HG03280 (cell line): ENCODE results near the gene SF3A1.

Experiments
- ATAC-seq: cut with Tn5 transposase; IDR thresholded peaks from one replicate; pipeline ENCODE4 v1.9.1; 2021; ENCODE audit warnings: mild to moderate bottlenecking, moderate library complexity; ENCODE audit not compliant: unreplicated experiment

Gene SF3A1

GRCh38 chr22:30386960-30387827, 30.5 kb upstream of the SF3A1 start, which contains the start of gene RNF215:
TSS of gene RNF215 (minus strand) at chr22:30387411. CDS start at chr22:30387313, 98 bp downstream.
- ATAC-seq, result peak; percentile 77

- ATAC-seq, result no peak
Observed at GRCh38 chr22:30386608-30386959, 29.9 kb upstream of the SF3A1 start.

GRCh38 chr22:30385942-30386341, 29.2 kb upstream of the SF3A1 start:
- ATAC-seq, result no peak

DNA sequence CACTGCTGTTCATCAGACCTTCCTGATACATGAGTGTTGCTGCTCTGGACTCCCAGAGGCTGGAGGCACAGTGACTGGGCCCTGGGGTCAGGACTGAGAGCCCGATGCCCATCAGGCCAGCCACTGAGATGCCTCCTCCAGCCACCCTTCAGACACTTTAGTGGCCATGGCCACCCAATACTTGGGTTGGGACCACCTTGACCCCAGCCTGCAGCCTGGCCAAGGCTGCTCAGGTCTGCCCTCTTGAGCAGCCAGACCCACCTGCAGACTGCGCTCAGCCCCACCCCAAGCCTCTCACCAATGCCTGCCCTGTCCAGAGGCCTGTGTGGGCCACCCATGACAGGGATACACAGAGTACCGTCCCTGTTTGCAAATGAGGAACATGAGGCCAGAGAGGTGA, 26.4 kb upstream of the SF3A1 start:
- no peak for ATAC-seq

- ATAC-seq, result no peak
Observed at GRCh38 chr22:30382340-30382739, 25.6 kb upstream of the SF3A1 start.

GRCh38 chr22:30381264-30381663, 24.6 kb upstream of the SF3A1 start:
- ATAC-seq, result no peak

GRCh38 chr22:30380011-30380410, 23.3 kb upstream of the SF3A1 start:
- ATAC-seq, result no peak

DNA sequence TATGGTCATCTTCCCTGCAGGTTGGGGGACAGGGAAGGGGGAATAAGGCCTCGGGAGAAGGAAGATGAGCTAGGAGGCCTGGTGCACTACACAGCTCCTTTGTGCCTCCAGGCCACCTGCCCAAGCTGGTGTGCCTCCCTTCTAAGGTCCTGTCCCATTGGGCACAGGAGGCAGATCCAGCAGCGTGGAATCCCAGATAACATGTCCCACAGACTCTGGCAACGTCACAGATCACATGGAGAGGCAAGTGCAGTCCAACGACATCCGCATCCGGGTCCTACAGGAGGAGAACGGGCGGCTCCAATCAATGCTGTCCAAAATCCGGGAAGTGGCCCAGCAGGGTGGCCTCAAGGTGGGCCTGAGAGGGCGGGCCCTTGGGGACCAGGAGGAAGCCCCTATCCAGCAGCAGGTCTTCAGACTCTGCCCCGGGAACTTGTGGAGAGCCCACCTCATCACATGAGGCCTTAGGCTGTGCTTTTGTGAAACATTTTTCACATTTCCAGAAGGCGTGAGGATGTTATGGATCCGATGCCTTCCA, 18.7 kb upstream of the SF3A1 start:
- ATAC-seq, result no peak

GRCh38 chr22:30373331-30374325, 16.9 kb upstream of the SF3A1 start:
- no peak for ATAC-seq

DNA sequence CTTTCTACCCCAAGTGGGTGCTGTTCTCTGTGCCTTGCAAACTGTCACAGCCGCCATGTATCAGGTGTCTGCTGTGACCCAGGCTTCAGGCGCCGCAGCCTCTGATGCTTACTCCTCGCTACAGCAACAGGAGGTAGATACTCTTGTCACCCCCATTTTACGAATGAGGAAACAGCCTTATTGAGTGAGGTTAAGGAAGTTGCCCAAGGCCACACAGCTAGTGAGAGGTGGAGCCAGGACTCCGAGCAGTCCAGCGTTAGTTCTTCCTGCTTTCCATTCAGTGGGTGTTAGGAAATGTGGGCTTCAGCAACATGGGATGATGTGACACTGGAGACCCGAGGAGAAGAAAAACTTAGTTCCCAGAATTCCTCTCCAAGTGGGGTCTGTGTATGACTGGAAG, 16.2 kb upstream of the SF3A1 start:
- ATAC-seq, result no peak

DNA sequence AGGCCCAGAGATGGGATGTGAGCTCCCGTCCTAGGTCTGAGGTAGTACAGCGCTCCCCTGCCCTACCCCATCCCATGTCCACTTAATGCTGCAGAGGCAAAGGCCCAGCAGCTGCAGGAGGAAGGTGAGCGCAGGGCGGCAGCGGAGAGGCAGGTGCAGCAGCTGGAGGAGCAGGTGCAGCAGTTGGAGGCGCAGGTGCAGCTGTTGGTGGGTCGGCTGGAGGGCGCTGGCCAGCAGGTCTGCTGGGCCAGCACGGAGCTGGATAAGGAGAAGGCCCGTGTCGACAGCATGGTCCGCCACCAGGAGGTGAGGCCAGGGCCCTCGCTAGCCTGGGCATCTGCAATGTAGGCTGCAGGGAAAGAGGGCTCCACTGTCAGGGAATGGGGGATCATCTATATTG, 15.3 kb upstream of the SF3A1 start:
- no peak for ATAC-seq

- no peak for ATAC-seq
Observed at GRCh38 chr22:30371321-30371720, 14.6 kb upstream of the SF3A1 start.

- no peak for ATAC-seq
Observed at GRCh38 chr22:30370641-30371230, 14.0 kb upstream of the SF3A1 start.

DNA sequence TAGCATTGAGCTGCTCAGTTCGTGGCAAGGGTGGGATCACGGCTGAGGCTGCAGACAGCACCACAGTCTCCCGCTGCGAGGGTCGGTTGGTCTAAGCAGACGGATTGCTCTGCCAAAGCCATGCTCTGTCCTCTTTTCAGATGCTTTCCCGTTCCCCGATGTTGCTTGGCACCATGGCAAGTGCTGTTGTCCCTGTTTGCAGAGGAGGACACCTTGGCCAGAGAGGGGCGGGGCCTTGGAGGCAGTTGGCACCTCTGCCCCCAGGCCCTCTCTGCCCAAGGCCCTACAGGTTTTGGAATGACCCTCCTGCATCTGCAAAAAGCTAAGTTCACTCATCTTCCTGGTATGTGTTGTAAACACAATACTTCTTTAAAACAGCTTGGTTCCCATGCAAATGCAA, 11.7 kb upstream of the SF3A1 start:
- no peak for ATAC-seq

- no peak for ATAC-seq
Observed at GRCh38 chr22:30365891-30366290, 9.2 kb upstream of the SF3A1 start.

DNA sequence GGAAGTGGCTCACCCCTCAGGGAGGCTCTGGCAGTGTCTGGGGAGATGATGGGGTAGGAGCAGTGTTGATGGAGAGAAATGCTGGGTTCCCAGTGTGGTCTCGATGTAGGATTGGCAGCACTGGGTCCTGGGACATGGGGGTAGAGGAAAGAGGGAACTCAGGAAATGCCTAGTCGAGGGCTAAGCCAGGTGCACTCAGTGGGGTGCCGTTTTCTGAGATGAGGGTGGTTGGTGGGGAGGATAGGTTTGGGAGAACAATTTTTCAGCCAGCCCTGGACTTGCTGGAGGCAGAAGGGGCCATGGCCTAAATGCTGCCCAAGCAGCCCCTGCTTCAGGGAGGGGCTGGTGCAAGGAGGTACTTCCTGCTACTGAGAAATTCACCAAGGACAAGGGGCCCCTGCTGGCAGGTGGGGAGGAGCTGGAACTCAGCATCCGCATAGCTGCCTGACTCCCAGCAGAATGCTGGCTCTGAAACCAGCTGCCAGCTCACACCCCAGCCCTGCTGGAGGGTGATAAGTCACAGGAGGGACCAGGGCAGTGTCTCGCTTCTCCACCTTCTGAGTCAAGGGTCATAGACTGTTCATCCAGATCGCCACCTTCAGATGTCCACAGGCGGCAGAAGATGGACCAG, 6.1 kb upstream of the SF3A1 start:
- ATAC-seq, result no peak

GRCh38 chr22:30361916-30362650, 5.4 kb upstream of the SF3A1 start:
- ATAC-seq, result no peak

- ATAC-seq, result no peak
Observed at GRCh38 chr22:30358541-30358940, 1.8 kb upstream of the SF3A1 start.

GRCh38 chr22:30357650-30358215, 1.0 kb upstream of the SF3A1 start:
- no peak for ATAC-seq

GRCh38 chr22:30357236-30357570, 509 bp upstream of the SF3A1 start:
- ATAC-seq, result no peak
